Left ventricle myocardium inferior (tissue), 1 donor: ENCODE data around the gene FNBP1L. TPM values are rescaled to one million over a fixed set of nuclear protein-coding genes. Genes with fewer than 3 reads are reported as not detected.

Source experiments
- DNase-seq: peaks from one replicate; pipeline ENCODE4 v3.0.0-alpha.2; 2020
- H3K27ac ChIP-seq: fragments of 200-600 bp; replicated peaks from 2 replicates; pipeline ENCODE4 v1.8.0; 2021
- H3K27me3 ChIP-seq: fragments of 200-600 bp; 2 replicates; pipeline ENCODE4 v1.8.0; 2021; ENCODE audit warnings: low read depth
- H3K36me3 ChIP-seq: fragments of 200-600 bp; 2 replicates; pipeline ENCODE4 v1.8.0; 2021
- H3K4me1 ChIP-seq: fragments of 200-600 bp; 2 replicates; pipeline ENCODE4 v1.8.0; 2021
- H3K4me3 ChIP-seq: fragments of 200-600 bp; 2 replicates; pipeline ENCODE4 v1.8.0; 2021; ENCODE audit warnings: mild to moderate bottlenecking, moderate library complexity
- H3K9me3 ChIP-seq: fragments of 200-600 bp; replicated peaks from 2 replicates; pipeline ENCODE4 v1.8.0; 2021
- CTCF ChIP-seq: fragments of 200-600 bp; IDR thresholded peaks from 2 replicates; pipeline ENCODE4 v1.8.0; 2021; ENCODE audit warnings: antibody characterized with exemption, mild to moderate bottlenecking, borderline replicate concordance
- intact Hi-C: fragments of 100-400 bp; cut with micrococcal nuclease; formaldehyde crosslinking; loops from one replicate; pipeline ENCODE4 v1.11.0; 2022
- total RNA-seq: library from RNA; stranded (reverse); fragmentation: NEBNext Ultra II Directional; extraction: Animal tissue kit (Norgen Biotek cat#: 25700); gene quantifications from one replicate; pipeline ENCODE4 v1.2.1, GENCODE V29; 2021
- donor health status: DM: no; HTN: yes; CAD: no; lungs with severe emphysema.

Gene FNBP1L
- total RNA-seq, 1 donor from 2014 or later = 28.0 TPM

GRCh38 chr1:93566227-93566626 is 118.3 kb downstream of the FNBP1L start:
- DNase-seq = peak; percentile 60
- peaks cover 76% of the 10 kb centered on the region for H3K36me3 ChIP-seq

GRCh38 chr1:93567255-93567918 is 119.5 kb downstream of the FNBP1L start:
- intact Hi-C loops = no loop called here
- Histone ChIP-seq H3K4me3 (no peak overlapping the region), H3K4me1 (peaks cover 27% of the 10 kb centered on the region), H3K36me3 (peaks cover 76% of the 10 kb centered on the region), H3K9me3 (no peaks in the 10 kb centered on the region), H3K27ac (peak overlapping the region; percentile 69), H3K27me3 (no peaks in the 10 kb centered on the region)
- DNase-seq = peak; percentile 24
- no peak for TF ChIP-seq CTCF

More at GRCh38 chr1:93566227-93566626, 118.3 kb downstream of the FNBP1L start:
- intact Hi-C loops = no loop called here
- peaks cover 27% of the 10 kb centered on the region for H3K4me1 ChIP-seq
- no peaks in the 10 kb centered on the region for H3K27me3 ChIP-seq
- no peak for TF ChIP-seq CTCF
- peak overlapping the region; percentile 69 for H3K27ac ChIP-seq
- H3K9me3 ChIP-seq = no peaks in the 10 kb centered on the region
- H3K4me3 ChIP-seq = no peak overlapping the region

GRCh38 chr1:93569489-93569888 is 121.6 kb downstream of the FNBP1L start:
- H3K9me3 ChIP-seq = no peaks in the 10 kb centered on the region
- H3K27ac ChIP-seq = no peak overlapping the region
- H3K27me3 ChIP-seq = no peaks in the 10 kb centered on the region
- TF ChIP-seq CTCF = no peak
- H3K4me1 ChIP-seq = peaks cover 39% of the 10 kb centered on the region
- no peak overlapping the region for H3K4me3 ChIP-seq
- intact Hi-C loops = no loop called here
- peaks cover 67% of the 10 kb centered on the region for H3K36me3 ChIP-seq
- no peak for DNase-seq

- no peak for DNase-seq
- no peaks in the 10 kb centered on the region for H3K27me3 ChIP-seq
- TF ChIP-seq CTCF = no peak
- H3K4me3 ChIP-seq = no peak overlapping the region
- H3K36me3 ChIP-seq = peaks cover 70% of the 10 kb centered on the region
- H3K4me1 ChIP-seq = peaks cover 39% of the 10 kb centered on the region
- no peaks in the 10 kb centered on the region for H3K9me3 ChIP-seq
- intact Hi-C loops = no loop called here
- no peak overlapping the region for H3K27ac ChIP-seq
Observed at GRCh38 chr1:93571623-93572310, 123.8 kb downstream of the FNBP1L start.

- intact Hi-C loops = no loop called here
- H3K27ac ChIP-seq = peak overlapping the region; percentile 75
- no peak for TF ChIP-seq CTCF
- DNase-seq = peak; percentile 12
- no peak overlapping the region for H3K4me3 ChIP-seq
- H3K27me3 ChIP-seq = no peaks in the 10 kb centered on the region
- H3K9me3 ChIP-seq = no peaks in the 10 kb centered on the region
- H3K36me3 ChIP-seq = peaks cover 52% of the 10 kb centered on the region
- peaks cover 49% of the 10 kb centered on the region for H3K4me1 ChIP-seq
Observed at GRCh38 chr1:93573940-93574469, 126.1 kb downstream of the FNBP1L start.
